ENCODE results near the gene IMPDH2.

GRCh38 chr3:48996640-48997039, 32.6 kb downstream of the IMPDH2 start:
- TF ChIP-seq CTCF (IDR thresholded peaks at IDR 0.05 in 2 of 3, conservative IDR thresholded peaks at IDR 0.05 in 1 of 3; ENCODE audit: borderline replicate concordance in 1 of 3, insufficient read depth in 1 of 3, low read depth in 2 of 3, low read length in 2 of 3) (no peak), ZFX (IDR thresholded peaks at IDR 0.05) (no peak), POLR2A (IDR thresholded peaks at IDR 0.05; ENCODE audit: borderline replicate concordance, extremely low read depth, insufficient read depth, insufficient read length) (no peak), SP1 (IDR thresholded peaks at IDR 0.05; ENCODE audit: low read depth) (no peak), EZH2phosphoT487 (IDR thresholded peaks at IDR 0.05; ENCODE audit: borderline replicate concordance) (no peak), EZH2 (IDR thresholded peaks at IDR 0.05) (no peak), SRF (IDR thresholded peaks at IDR 0.05; ENCODE audit: low read depth) (no peak), REST (IDR thresholded peaks at IDR 0.05; ENCODE audit: low read depth) (no peak), YY1 (IDR thresholded peaks at IDR 0.05; ENCODE audit: extremely low read depth, insufficient replicate concordance, low read depth, low read length) (no peak), MAX (IDR thresholded peaks at IDR 0.05) (no peak), RAD21 (IDR thresholded peaks at IDR 0.05; ENCODE audit: low read depth) (no peak)
- TF ChIP-seq, protein P1, sequence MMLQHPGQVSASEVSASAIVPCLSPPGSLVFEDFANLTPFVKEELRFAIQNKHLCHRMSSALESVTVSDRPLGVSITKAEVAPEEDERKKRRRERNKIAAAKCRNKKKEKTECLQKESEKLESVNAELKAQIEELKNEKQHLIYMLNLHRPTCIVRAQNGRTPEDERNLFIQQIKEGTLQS (IDR thresholded peaks at IDR 0.05), result no peak

Data from HCT116 (cell line).